Endodermal cell (in vitro differentiated cells): Measurements from ENCODE around the gene LRP1. TPM values are rescaled to one million over a fixed set of nuclear protein-coding genes. Genes with fewer than 3 reads are reported as not detected.

Experiments used
- DNase-seq: peaks from one replicate; pipeline ENCODE4 v3.0.0-alpha.2; 2017
- H3K27ac ChIP-seq: 2 replicates; pipeline ENCODE4 v1.5.1; 2013; ENCODE audit warnings: mild to moderate bottlenecking, low read depth, low read length, moderate library complexity
- H3K27me3 ChIP-seq: 2 replicates; pipeline ENCODE4 v1.6.1; 2013; ENCODE audit warnings: mild to moderate bottlenecking, low read length, moderate library complexity; ENCODE audit not compliant: insufficient read depth, control insufficient read depth, poor library complexity, severe bottlenecking
- H3K36me3 ChIP-seq: 2 replicates; pipeline ENCODE4 v1.7.0; 2013; ENCODE audit warnings: mild to moderate bottlenecking, low read length, moderate library complexity; ENCODE audit not compliant: control insufficient read depth, insufficient read depth
- H3K4me1 ChIP-seq: one replicate; pipeline ENCODE4 v1.7.0; 2013; ENCODE audit warnings: low read length; ENCODE audit not compliant: control insufficient read depth, insufficient read depth
- H3K4me3 ChIP-seq: 2 replicates; pipeline ENCODE4 v1.5.1; 2013; ENCODE audit warnings: mild to moderate bottlenecking, low read length, moderate library complexity
- H3K9ac ChIP-seq: 2 replicates; pipeline ENCODE4 v1.6.1; 2013; ENCODE audit warnings: mild to moderate bottlenecking, low read length, moderate library complexity; ENCODE audit not compliant: poor library complexity, severe bottlenecking; ENCODE audit errors: extremely low read depth
- H3K9me3 ChIP-seq: 2 replicates; pipeline ENCODE4 v1.6.1; 2013; ENCODE audit warnings: mild to moderate bottlenecking, low read length, moderate library complexity; ENCODE audit not compliant: control insufficient read depth
- H3K27ac Mint-ChIP-seq: 2 replicates; pipeline ENCODE4 v1.8.0; 2020; ENCODE audit warnings: mixed read lengths
- H3K27me3 Mint-ChIP-seq: 2 replicates; pipeline ENCODE4 v1.8.0; 2021; ENCODE audit warnings: mild to moderate bottlenecking, mixed read lengths; ENCODE audit not compliant: insufficient read depth
- H3K36me3 Mint-ChIP-seq: 2 replicates; pipeline ENCODE4 v1.8.0; 2020; ENCODE audit warnings: low read depth, mixed read lengths
- H3K4me1 Mint-ChIP-seq: 2 replicates; pipeline ENCODE4 v1.8.0; 2020; ENCODE audit warnings: mixed read lengths
- H3K4me3 Mint-ChIP-seq: 2 replicates; pipeline ENCODE4 v1.8.0; 2020; ENCODE audit warnings: mild to moderate bottlenecking, moderate library complexity, mixed read lengths
- H3K9me3 Mint-ChIP-seq: 2 replicates; pipeline ENCODE4 v1.8.0; 2020; ENCODE audit warnings: mild to moderate bottlenecking, mixed read lengths
- CTCF ChIP-seq: fragments of 200-600 bp; sonication (generic); conservative IDR thresholded peaks from 2 replicates; pipeline ENCODE4 v1.5.0; 2021; ENCODE audit warnings: antibody characterized with exemption, mild to moderate bottlenecking
- WGBS, 2 experiments: methylation state at CpG; one replicate each; pipeline versions ENCODE4 v1.1.5 to v1.1.7; 2013; ENCODE audit warnings: missing lambda C conversion rate in 2 of 2, mixed read lengths in 1 of 2; ENCODE audit not compliant: insufficient coverage in 1 of 2, insufficient read length in 1 of 2; 5-methylcytosine and 5-hydroxymethylcytosine counted together
- total RNA-seq, 2 donors: library from RNA; stranded (reverse); fragmentation: NEBNext Ultra II Directional in 1 of 2; extraction: Animal tissue kit (Norgen Biotek cat#: 25700) in 1 of 2; gene quantifications; 2 replicates in 1 of 2; 3 replicates in 1 of 2; pipeline ENCODE4 v1.2.1, GENCODE V29; 2021

Gene LRP1
- total RNA-seq, 2 donors from 2014 or later: 74.5 to 87.7 TPM

- Histone ChIP-seq H3K4me3 (no peak overlapping the region), H3K9me3 (no peaks in the 10 kb centered on the region), H3K9ac (no peak overlapping the region), H3K4me1 (no peaks in the 10 kb centered on the region), H3K36me3 (peaks cover 48% of the 10 kb centered on the region), H3K27me3 (no peaks in the 10 kb centered on the region), H3K27ac (no peak overlapping the region)
- no peak for TF ChIP-seq CTCF
- Mint-ChIP-seq H3K9me3 (no peaks in the 10 kb centered on the region), H3K27me3 (no peaks in the 10 kb centered on the region), H3K27ac (no peak overlapping the region), H3K4me3 (no peak overlapping the region), H3K36me3 (peaks cover 59% of the 10 kb centered on the region), H3K4me1 (peaks cover 3% of the 10 kb centered on the region)
- DNase-seq: no peak
- WGBS, 2 experiments: 97 to 98% methylated on average over 18 to 25 of the region's 25 CpGs
Observed at GRCh38 chr12:57185403-57185802, 57.1 kb downstream of the LRP1 start.

DNA sequence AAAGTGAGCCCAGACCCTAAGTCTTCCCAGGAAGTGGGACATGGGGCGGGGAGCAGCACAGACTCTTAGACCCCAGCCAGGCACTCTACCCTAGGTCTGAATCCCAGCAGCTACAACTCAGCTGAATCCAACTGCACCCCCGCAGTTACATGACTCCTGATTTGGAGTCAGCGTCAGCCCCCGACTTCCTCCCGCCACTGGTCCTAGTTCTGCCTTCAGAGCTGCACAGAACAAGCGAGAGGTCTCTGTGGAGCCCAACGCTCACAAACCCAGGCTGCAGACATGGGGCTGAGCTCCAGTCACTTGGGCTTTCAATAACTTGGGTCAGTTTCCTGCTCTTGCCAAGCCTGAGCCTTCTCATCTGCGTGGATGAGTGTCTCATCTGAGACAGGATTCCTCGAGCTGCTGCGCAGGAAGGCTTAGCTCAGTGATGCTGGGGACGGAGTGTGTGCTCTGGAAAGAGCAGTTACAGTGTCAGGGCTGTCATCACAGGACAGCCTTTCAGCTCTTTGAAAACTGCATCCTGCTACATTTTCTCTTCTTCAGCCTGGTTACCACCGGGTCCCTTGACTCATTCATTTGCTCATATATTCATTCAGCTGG is 57.7 kb downstream of the LRP1 start:
- no peak overlapping the region for H3K9ac ChIP-seq
- Mint-ChIP-seq H3K36me3 (peaks cover 59% of the 10 kb centered on the region), H3K4me1 (peaks cover 3% of the 10 kb centered on the region), H3K27ac (no peak overlapping the region), H3K9me3 (no peaks in the 10 kb centered on the region), H3K4me3 (no peak overlapping the region), H3K27me3 (no peaks in the 10 kb centered on the region)
- no peaks in the 10 kb centered on the region for H3K4me1 ChIP-seq
- no peak for TF ChIP-seq CTCF
- peaks cover 45% of the 10 kb centered on the region for H3K36me3 ChIP-seq
- WGBS, 2 experiments: 94 to 95% methylated on average over 10 to 12 of the region's 12 CpGs
- no peaks in the 10 kb centered on the region for H3K27me3 ChIP-seq
- H3K4me3 ChIP-seq: no peak overlapping the region
- no peak for DNase-seq
- H3K9me3 ChIP-seq: no peaks in the 10 kb centered on the region
- no peak overlapping the region for H3K27ac ChIP-seq

DNA sequence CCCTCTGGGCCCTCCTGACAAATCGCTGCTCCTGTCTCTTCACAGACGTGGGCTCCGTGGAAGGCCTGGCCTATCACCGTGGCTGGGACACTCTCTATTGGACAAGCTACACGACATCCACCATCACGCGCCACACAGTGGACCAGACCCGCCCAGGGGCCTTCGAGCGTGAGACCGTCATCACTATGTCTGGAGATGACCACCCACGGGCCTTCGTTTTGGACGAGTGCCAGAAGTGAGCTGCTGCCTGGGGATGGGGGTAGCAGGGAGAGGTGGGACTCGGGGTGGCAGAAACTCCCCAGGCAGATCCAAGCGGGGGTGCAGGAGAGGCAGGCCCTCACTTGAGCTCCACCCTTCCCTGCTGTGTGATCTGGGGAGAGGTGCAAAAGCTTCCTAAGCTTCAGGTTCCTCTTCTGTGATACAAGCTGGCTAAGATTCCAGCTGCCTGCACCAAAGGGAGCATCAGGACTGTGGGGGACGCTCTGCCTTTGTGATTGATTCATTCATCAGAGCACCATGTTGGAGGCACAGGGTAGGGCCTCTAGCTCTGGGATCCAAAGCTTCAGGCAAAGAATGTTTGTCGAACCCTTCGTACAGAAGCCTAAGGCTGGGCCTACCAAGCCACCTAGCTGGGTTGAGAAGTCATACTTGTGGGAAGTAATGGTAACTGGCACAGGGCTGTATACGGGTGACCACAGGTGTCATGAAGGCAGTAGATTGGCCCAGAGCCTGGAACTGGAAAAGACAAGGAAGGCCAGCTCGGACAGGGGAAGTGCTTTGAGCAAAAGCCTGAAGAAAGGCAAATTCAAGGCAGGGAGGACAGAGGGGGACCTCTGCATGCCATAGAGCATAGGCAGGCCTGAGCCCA is 59.2 kb downstream of the LRP1 start:
- Histone ChIP-seq H3K4me3 (no peak overlapping the region), H3K27me3 (no peaks in the 10 kb centered on the region), H3K27ac (no peak overlapping the region), H3K9me3 (no peaks in the 10 kb centered on the region), H3K36me3 (peaks cover 58% of the 10 kb centered on the region), H3K9ac (no peak overlapping the region), H3K4me1 (no peaks in the 10 kb centered on the region)
- Mint-ChIP-seq H3K27ac (no peak overlapping the region), H3K9me3 (no peaks in the 10 kb centered on the region), H3K4me3 (no peak overlapping the region), H3K36me3 (peaks cover 70% of the 10 kb centered on the region), H3K27me3 (no peaks in the 10 kb centered on the region), H3K4me1 (peaks cover 3% of the 10 kb centered on the region)
- WGBS, 2 experiments: 90 to 91% methylated on average over 20 to 21 of the region's 21 CpGs
- TF ChIP-seq CTCF: no peak
- DNase-seq: no peak
